ENCODE results near the gene GIMAP1.

GIMAP1 gene

DNA sequence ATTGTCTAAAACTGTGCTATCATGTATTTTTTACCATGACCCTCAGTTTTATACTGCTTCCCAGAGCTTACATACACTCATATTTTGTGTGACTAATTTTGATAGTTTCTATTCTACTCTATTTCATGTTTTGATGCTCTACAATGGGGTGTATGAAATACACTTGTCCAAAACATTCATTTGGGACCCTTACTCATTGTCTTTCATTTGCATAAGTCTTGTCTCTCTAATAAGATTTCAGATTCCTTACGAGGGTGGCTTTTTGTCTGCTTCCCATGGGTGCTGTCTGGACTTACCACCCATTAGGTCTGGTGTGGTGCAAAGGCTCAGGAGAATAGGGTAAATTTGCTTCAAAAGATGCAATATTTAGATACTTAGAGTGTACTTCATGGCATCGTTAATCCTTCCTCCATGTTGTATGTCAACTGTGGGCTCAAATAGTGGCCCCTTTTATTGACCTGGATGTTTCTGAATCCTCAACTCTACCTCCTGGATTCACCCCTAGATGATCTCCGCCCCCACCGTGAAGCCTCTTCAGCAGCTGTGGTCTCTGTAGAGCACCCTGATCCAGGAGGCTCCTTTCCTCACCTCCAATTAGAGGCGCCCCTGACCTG, 17.2 kb downstream of the GIMAP1 start:
- H3K4me3 ChIP-seq (ENCODE audit: low read depth, low read length) = no peak overlapping the region
- no peak for DNase-seq (ENCODE audit: low read depth)
- no peak for TF ChIP-seq CTCF (IDR thresholded peaks at IDR 0.05; ENCODE audit: insufficient read depth, low read depth, low read length, missing control alignments)

DNA sequence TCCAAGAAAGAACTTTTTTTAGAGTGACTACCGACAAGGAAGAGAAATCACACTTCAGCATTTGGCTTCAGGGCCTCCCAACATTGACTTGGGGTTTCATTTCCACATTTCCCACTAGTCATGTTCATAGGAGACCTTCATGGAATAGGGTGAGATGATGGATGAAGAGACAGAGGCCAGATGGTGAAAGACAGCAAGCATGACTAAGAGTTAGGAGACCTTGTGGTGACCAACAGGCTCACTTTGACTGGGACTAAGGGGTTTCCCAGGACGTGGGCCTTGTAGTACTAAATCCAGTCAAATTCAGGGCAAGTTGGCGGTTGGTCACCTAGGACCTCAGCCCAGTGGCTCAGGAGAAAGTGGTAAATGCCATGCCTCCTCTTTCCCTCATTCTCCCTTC, 17.8 kb downstream of the GIMAP1 start:
- H3K4me3 ChIP-seq (ENCODE audit: low read depth, low read length) = no peak overlapping the region
- TF ChIP-seq CTCF (IDR thresholded peaks at IDR 0.05; ENCODE audit: insufficient read depth, low read depth, low read length, missing control alignments) = no peak
- peak; percentile 82 for DNase-seq (ENCODE audit: low read depth)

DNA sequence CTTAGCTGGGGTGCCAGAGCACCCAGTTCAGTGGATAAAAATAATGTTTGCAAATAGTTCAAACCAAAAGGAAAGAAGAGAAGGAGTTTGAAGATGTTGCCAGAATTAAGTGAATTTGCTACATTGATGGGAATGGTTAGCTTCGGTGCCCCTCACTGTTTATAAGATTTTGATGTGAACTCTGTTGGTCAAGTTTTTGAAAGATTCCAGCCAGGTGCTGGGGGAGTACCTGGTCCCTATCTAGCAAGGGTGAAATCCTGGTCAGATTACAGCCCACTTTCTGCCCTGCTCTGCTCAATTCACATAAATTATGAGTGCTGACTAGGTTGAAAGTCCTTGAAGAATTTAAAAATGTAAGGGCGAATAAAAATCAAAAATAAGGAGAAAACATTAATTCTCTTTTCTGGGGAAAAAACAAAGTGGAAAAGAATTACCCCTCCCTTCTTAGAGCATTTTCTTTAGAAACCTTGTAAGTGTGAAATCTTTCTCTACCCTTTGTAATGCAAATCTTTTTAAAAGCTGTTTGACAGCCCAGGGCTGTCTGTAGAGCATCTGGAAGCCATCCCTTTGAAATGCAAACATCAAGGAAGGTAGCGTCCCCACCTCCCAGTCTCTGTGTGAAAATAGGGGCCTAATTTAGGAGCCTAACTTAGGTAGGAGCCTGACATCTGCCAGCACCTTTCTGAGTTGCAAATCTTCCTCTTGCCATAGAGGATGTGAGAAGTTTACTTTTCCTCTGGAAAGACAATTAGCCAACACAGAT, 19.4 kb downstream of the GIMAP1 start:
- TF ChIP-seq CTCF (IDR thresholded peaks at IDR 0.05; ENCODE audit: insufficient read depth, low read depth, low read length, missing control alignments) = no peak
- H3K4me3 ChIP-seq (ENCODE audit: low read depth, low read length) = no peak overlapping the region
- no peak for DNase-seq (ENCODE audit: low read depth)

GRCh38 chr7:150736864-150737263, 20.5 kb downstream of the GIMAP1 start:
- no peak for DNase-seq (ENCODE audit: low read depth)
- no peak for TF ChIP-seq CTCF (IDR thresholded peaks at IDR 0.05; ENCODE audit: insufficient read depth, low read depth, low read length, missing control alignments)
- H3K4me3 ChIP-seq (ENCODE audit: low read depth, low read length) = peak overlapping the region; percentile 88

GRCh38 chr7:150737265-150738055, 21.0 kb downstream of the GIMAP1 start, which contains the start of gene GIMAP5:
GIMAP5 (plus strand) TSS chr7:150737418; CDS start chr7:150740885, 3,467 bp downstream.
- no peak for TF ChIP-seq CTCF (IDR thresholded peaks at IDR 0.05; ENCODE audit: insufficient read depth, low read depth, low read length, missing control alignments)
- peak; percentile 59 for DNase-seq (ENCODE audit: low read depth)
- peak within 1 kb of the TSS; percentile 88 for H3K4me3 ChIP-seq (ENCODE audit: low read depth, low read length)

DNA sequence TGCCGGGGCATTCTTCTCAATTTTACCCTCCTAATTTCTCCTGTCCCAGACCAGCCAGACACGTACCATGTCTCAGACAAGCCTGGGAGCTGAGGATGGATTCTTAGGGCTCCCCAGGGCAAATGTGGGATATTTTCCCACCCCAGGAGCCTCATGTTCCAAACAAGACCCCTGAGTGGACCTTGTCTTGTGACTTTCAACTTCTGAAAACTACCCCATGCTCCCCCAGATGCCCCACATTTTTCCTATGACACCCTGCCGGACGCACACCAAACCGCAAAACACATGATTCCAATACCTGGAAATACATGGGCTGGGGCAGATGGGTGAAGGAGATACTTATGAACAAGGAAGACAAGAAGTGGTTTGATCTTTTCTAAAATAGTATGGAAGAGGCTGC, 21.7 kb downstream of the GIMAP1 start:
- no peak for TF ChIP-seq CTCF (IDR thresholded peaks at IDR 0.05; ENCODE audit: insufficient read depth, low read depth, low read length, missing control alignments)
- no peak for DNase-seq (ENCODE audit: low read depth)
- H3K4me3 ChIP-seq (ENCODE audit: low read depth, low read length) = peak overlapping the region; percentile 88
